Astrocyte (in vitro differentiated cells and primary cell): ENCODE measurements around the gene DUSP3.

Experiments
- CTCF ChIP-seq: IDR thresholded peaks from 2 replicates; pipeline ENCODE4 v1.5.1; 2011; ENCODE audit warnings: low read depth, mild to moderate bottlenecking, inconsistent platforms, low read length, moderate library complexity; ENCODE audit not compliant: insufficient read depth
- EZH2 ChIP-seq: IDR thresholded peaks from 2 replicates; pipeline ENCODE4 v1.6.1; 2012; ENCODE audit warnings: mild to moderate bottlenecking, low read length, inconsistent platforms; ENCODE audit not compliant: insufficient read depth

- TF ChIP-seq CTCF (no peak), EZH2 (no peak)
Observed at GRCh38 chr17:43823350-43824084, 44.7 kb upstream of the DUSP3 start.
